ENCODE measurements around the gene VIPAS39.

GRCh38 chr14:77469539-77469938 is 12.1 kb upstream of the VIPAS39 start:
- TF ChIP-seq CTCF (conservative IDR thresholded peaks at IDR 0.05; ENCODE audit: low read length): no peak
- no peak for TF ChIP-seq EZH2phosphoT487 (IDR thresholded peaks at IDR 0.05; ENCODE audit: borderline replicate concordance)

Data from Loucy (cell line).